Ovary (tissue), 3 donors: Measurements from ENCODE around the gene C8B.

Experiments
- EP300 ChIP-seq: sonication (generic); formaldehyde crosslinking; IDR thresholded peaks from one replicate; pipeline ENCODE4 v1.6.1; 2017; ENCODE audit warnings: antibody characterized with exemption
- TF ChIP-seq, protein P1 (sequence below), 3 donors: fragments of 450-650 bp in 2 of 3; fragments of 200-600 bp in 1 of 3; IDR thresholded peaks; one replicate each; pipeline versions ENCODE4 v1.5.1 to v1.8.0; 2016 to 2022; ENCODE audit warnings: antibody characterized with exemption in 3 of 3, mild to moderate bottlenecking in 1 of 3
- donor health status: DM: no; HTN: no; CAD: no.

DNA sequence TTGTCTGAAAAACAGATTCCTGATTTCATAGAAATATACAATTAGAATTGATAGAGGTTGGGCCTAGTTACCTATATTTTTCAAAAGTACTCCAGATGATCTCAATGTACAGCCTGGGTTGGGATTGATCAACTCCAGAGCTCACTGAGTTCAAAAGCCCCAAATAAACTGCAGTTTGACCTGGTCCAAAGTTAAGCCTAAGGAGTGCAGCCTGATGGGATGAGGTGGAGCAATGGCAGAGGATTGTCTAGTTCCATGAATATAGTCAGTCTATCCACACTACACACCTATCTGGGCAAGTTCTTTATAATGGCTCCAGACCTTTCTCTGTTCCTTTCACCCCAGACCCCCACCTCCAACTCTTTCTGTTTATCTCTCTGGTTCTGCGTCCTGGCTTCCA lies 62.0 kb downstream of the C8B start:
- no peak for TF ChIP-seq EP300
- TF ChIP-seq, protein P1, sequence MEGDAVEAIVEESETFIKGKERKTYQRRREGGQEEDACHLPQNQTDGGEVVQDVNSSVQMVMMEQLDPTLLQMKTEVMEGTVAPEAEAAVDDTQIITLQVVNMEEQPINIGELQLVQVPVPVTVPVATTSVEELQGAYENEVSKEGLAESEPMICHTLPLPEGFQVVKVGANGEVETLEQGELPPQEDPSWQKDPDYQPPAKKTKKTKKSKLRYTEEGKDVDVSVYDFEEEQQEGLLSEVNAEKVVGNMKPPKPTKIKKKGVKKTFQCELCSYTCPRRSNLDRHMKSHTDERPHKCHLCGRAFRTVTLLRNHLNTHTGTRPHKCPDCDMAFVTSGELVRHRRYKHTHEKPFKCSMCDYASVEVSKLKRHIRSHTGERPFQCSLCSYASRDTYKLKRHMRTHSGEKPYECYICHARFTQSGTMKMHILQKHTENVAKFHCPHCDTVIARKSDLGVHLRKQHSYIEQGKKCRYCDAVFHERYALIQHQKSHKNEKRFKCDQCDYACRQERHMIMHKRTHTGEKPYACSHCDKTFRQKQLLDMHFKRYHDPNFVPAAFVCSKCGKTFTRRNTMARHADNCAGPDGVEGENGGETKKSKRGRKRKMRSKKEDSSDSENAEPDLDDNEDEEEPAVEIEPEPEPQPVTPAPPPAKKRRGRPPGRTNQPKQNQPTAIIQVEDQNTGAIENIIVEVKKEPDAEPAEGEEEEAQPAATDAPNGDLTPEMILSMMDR (IDR thresholded peaks at IDR 0.05) = no peak
